Astrocyte (in vitro differentiated cells and primary cell): Measurements from ENCODE around the gene BCL2L1. TPM values are rescaled to one million over a fixed set of nuclear protein-coding genes. Genes with fewer than 3 reads are reported as not detected.
"Not testable (repeated sequence)": the region's sequence is repeated elsewhere in the genome, so short reads cannot be mapped to it uniquely, and the experiment has no call there.

Experiments
- DNase-seq: peaks from one replicate; pipeline ENCODE4 v3.0.0-alpha.2; 2010; ENCODE audit warnings: low read depth
- FAIRE-seq: peaks from 2 replicates; lab custom pipeline; 2011; peaks lifted over from hg19 to GRCh38; lab: Jason Lieb, UNC
- H2AFZ ChIP-seq: 2 replicates; pipeline ENCODE4 v1.6.0; 2012; ENCODE audit warnings: low read depth, low read length, inconsistent platforms
- H3K27ac ChIP-seq: 2 replicates; pipeline ENCODE4 v1.5.1; 2011; ENCODE audit warnings: low read depth, low read length, inconsistent platforms
- H3K27me3 ChIP-seq: 2 replicates; pipeline ENCODE4 v1.6.0; 2011; ENCODE audit warnings: low read length, inconsistent platforms; ENCODE audit not compliant: insufficient read depth
- H3K36me3 ChIP-seq: 2 replicates; pipeline ENCODE4 v1.5.1; 2011; ENCODE audit warnings: low read length, inconsistent platforms; ENCODE audit not compliant: insufficient read depth
- H3K4me1 ChIP-seq: 2 replicates; pipeline ENCODE4 v1.5.1; 2011; ENCODE audit warnings: low read length, inconsistent platforms; ENCODE audit not compliant: insufficient read depth
- H3K4me2 ChIP-seq: 2 replicates; pipeline ENCODE4 v1.6.0; 2012; ENCODE audit warnings: low read length, inconsistent platforms
- H3K4me3 ChIP-seq: 2 replicates; pipeline ENCODE4 v1.5.1; 2011; ENCODE audit warnings: low read depth, mild to moderate bottlenecking, low read length, inconsistent platforms; ENCODE audit not compliant: insufficient read depth
- H3K79me2 ChIP-seq: 2 replicates; pipeline ENCODE4 v1.6.0; 2012; ENCODE audit warnings: mild to moderate bottlenecking, low read length, inconsistent platforms; ENCODE audit not compliant: insufficient read depth
- H3K9ac ChIP-seq: 2 replicates; pipeline ENCODE4 v1.6.0; 2012; ENCODE audit warnings: mild to moderate bottlenecking, low read length, inconsistent platforms
- H3K9me3 ChIP-seq: 2 replicates; pipeline ENCODE4 v1.5.1; 2012; ENCODE audit warnings: low read depth, mild to moderate bottlenecking, low read length, inconsistent platforms; ENCODE audit not compliant: insufficient read depth
- H4K20me1 ChIP-seq: 2 replicates; pipeline ENCODE4 v1.6.0; 2012; ENCODE audit warnings: low read length, inconsistent platforms; ENCODE audit not compliant: insufficient read depth
- H3K27ac Mint-ChIP-seq: one replicate; pipeline ENCODE4 v1.8.0; 2021; ENCODE audit warnings: mild to moderate bottlenecking, mixed read lengths; ENCODE audit not compliant: unreplicated experiment
- H3K27me3 Mint-ChIP-seq: one replicate; pipeline ENCODE4 v1.8.0; 2021; ENCODE audit warnings: low read depth, mixed read lengths; ENCODE audit not compliant: unreplicated experiment
- H3K36me3 Mint-ChIP-seq: one replicate; pipeline ENCODE4 v1.8.0; 2021; ENCODE audit warnings: low read depth, mixed read lengths; ENCODE audit not compliant: unreplicated experiment
- H3K4me1 Mint-ChIP-seq: one replicate; pipeline ENCODE4 v1.8.0; 2021; ENCODE audit warnings: low read depth, mixed read lengths; ENCODE audit not compliant: unreplicated experiment
- H3K4me3 Mint-ChIP-seq: one replicate; pipeline ENCODE4 v1.8.0; 2021; ENCODE audit warnings: mild to moderate bottlenecking, moderate library complexity, mixed read lengths; ENCODE audit not compliant: unreplicated experiment
- H3K9me3 Mint-ChIP-seq: one replicate; pipeline ENCODE4 v1.8.0; 2021; ENCODE audit warnings: mild to moderate bottlenecking, mixed read lengths; ENCODE audit not compliant: unreplicated experiment
- EZH2 ChIP-seq: IDR thresholded peaks from 2 replicates; pipeline ENCODE4 v1.6.1; 2012; ENCODE audit warnings: mild to moderate bottlenecking, low read length, inconsistent platforms; ENCODE audit not compliant: insufficient read depth
- total RNA-seq: library from RNA; stranded (reverse); gene quantifications from 2 replicates; pipeline ENCODE4 v1.2.1, GENCODE V29; 2021
- TF ChIP-seq, protein P1 (sequence below): IDR thresholded peaks from 2 replicates; pipeline ENCODE4 v1.5.1; 2011; ENCODE audit warnings: low read depth, mild to moderate bottlenecking, inconsistent platforms, low read length, moderate library complexity; ENCODE audit not compliant: insufficient read depth

The BCL2L1 gene
- total RNA-seq, 1 donor from 2014 or later: 149 TPM

DNA sequence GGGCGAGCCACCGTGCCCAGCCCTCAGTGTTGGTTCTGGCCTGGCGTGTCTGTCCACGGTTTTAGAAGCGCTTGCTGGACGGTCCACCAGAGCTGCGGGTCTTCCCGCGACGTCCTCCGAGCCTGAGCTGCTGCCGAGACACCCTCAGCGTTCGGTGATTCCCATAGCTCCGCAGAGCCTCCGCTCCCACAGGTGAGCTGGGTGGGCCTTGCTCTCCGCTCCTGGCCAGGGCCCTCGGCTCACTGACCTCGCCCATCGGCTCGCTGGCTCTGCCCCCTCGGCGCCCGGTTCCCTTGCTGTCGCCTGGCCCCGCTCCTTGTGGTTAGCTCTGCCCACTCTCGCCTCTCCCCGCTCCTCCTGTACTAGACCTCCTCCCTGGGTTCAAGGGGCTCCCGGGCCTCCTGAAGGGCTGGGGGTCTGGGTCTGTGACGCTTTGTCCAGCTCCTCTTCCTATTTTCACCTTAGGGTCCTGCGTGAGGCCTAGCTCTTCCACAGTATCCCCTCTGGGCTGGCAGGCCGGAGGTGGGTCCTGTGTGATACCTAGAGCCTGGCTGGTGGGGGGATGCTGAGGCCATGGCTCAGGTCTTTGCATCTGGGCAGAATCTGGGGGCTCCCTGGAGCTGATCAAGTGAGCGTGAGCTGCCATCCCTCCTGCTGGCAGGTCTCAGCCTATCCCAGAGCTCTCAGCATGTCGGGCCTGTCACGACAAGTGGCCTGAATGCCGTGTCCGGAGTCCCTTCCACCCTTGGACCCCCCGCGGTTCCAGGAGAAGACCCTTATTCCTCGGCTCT lies 89.9 kb downstream of the BCL2L1 start:
- Mint-ChIP-seq H3K27me3 (peaks cover 4% of the 10 kb centered on the region), H3K27ac (no peak overlapping the region), H3K4me3 (no peak overlapping the region), H3K36me3 (no peaks in the 10 kb centered on the region), H3K9me3 (peaks cover 3% of the 10 kb centered on the region), H3K4me1 (no peaks in the 10 kb centered on the region)
- no peaks in the 10 kb centered on the region for H3K79me2 ChIP-seq
- no peak overlapping the region for H2AFZ ChIP-seq
- no peaks in the 10 kb centered on the region for H4K20me1 ChIP-seq
- H3K27me3 ChIP-seq: no peaks in the 10 kb centered on the region
- DNase-seq (no peak), FAIRE-seq (no peak)
- TF ChIP-seq, protein P1, sequence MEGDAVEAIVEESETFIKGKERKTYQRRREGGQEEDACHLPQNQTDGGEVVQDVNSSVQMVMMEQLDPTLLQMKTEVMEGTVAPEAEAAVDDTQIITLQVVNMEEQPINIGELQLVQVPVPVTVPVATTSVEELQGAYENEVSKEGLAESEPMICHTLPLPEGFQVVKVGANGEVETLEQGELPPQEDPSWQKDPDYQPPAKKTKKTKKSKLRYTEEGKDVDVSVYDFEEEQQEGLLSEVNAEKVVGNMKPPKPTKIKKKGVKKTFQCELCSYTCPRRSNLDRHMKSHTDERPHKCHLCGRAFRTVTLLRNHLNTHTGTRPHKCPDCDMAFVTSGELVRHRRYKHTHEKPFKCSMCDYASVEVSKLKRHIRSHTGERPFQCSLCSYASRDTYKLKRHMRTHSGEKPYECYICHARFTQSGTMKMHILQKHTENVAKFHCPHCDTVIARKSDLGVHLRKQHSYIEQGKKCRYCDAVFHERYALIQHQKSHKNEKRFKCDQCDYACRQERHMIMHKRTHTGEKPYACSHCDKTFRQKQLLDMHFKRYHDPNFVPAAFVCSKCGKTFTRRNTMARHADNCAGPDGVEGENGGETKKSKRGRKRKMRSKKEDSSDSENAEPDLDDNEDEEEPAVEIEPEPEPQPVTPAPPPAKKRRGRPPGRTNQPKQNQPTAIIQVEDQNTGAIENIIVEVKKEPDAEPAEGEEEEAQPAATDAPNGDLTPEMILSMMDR: no peak
- no peak for TF ChIP-seq EZH2
- H3K36me3 ChIP-seq: no peaks in the 10 kb centered on the region
- H3K4me3 ChIP-seq: no peak overlapping the region
- H3K27ac ChIP-seq: no peak overlapping the region
- no peak overlapping the region for H3K4me2 ChIP-seq
- H3K9me3 ChIP-seq: no peaks in the 10 kb centered on the region
- no peaks in the 10 kb centered on the region for H3K4me1 ChIP-seq
- no peak overlapping the region for H3K9ac ChIP-seq

DNA sequence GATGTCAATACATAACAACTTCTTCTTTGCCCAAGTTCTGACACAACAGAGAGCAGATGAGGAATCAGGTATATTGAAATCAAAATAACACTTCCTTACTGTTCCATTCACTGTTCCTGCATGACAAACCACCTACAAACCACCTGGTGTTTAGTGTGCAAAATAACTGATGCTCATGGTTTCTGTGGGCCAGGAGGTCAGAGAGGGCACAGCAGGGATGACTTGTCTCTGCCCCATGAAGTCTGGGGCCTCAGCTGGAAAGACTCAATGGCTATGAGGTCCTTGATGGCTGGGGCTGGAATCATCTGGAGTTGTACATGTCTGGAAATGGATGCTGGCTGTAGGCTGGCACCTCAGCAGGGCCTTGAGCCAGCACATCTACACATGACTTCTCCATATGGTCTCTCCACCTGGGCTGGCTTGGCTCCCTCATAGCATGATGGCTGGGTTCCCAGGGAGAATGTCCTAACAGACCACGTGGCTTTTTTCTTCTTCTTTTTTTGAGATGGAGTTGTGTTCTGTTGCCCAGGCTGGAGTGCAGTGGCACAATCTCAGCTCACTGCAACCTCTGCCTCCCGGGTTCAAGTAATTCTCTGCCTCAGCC lies 92.4 kb downstream of the BCL2L1 start:
- no peak overlapping the region for H3K4me3 ChIP-seq
- no peaks in the 10 kb centered on the region for H3K36me3 ChIP-seq
- no peak overlapping the region for H3K9ac ChIP-seq
- TF ChIP-seq EZH2: no peak
- TF ChIP-seq, protein P1: no peak
- no peaks in the 10 kb centered on the region for H4K20me1 ChIP-seq
- FAIRE-seq: no peak
- H3K4me1 Mint-ChIP-seq: no peaks in the 10 kb centered on the region
- H3K9me3 ChIP-seq: no peaks in the 10 kb centered on the region
- H3K4me3 Mint-ChIP-seq: no peak overlapping the region
- no peaks in the 10 kb centered on the region for H3K79me2 ChIP-seq
- H3K27ac Mint-ChIP-seq: no peak overlapping the region
- H3K27me3 Mint-ChIP-seq: peaks cover 4% of the 10 kb centered on the region
- no peak overlapping the region for H2AFZ ChIP-seq
- H3K4me1 ChIP-seq: no peaks in the 10 kb centered on the region
- no peak overlapping the region for H3K4me2 ChIP-seq
- no peak for DNase-seq
- no peaks in the 10 kb centered on the region for H3K36me3 Mint-ChIP-seq
- H3K9me3 Mint-ChIP-seq: peaks cover 3% of the 10 kb centered on the region
- H3K27ac ChIP-seq: no peak overlapping the region
- no peaks in the 10 kb centered on the region for H3K27me3 ChIP-seq

DNA sequence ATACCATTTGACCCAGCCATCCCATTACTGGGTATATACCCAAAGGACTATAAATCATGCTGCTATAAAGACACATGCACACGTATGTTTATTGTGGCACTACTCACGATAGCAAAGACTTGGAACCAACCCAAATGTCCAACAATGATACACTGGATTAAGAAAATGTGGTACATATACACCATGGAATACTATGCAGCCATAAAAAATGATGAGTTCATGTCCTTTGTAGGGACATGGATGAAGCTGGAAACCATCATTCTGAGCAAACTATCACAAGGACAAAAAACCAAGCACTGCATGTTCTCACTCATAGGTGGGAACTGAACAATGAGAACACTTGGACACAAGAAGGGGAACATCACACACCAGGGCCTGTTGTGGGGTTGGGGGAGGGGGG lies 94.6 kb downstream of the BCL2L1 start:
- FAIRE-seq, DNase-seq, H3K27me3 Mint-ChIP-seq, H3K4me3 Mint-ChIP-seq, H3K79me2 ChIP-seq, H3K4me3 ChIP-seq, H3K36me3 Mint-ChIP-seq, H2AFZ ChIP-seq, H3K4me1 ChIP-seq, H3K27ac ChIP-seq, H3K9me3 Mint-ChIP-seq, H3K4me2 ChIP-seq, H3K9ac ChIP-seq, H3K27ac Mint-ChIP-seq, H3K9me3 ChIP-seq, H4K20me1 ChIP-seq, H3K27me3 ChIP-seq, H3K4me1 Mint-ChIP-seq, H3K36me3 ChIP-seq: not testable (repeated sequence)

DNA sequence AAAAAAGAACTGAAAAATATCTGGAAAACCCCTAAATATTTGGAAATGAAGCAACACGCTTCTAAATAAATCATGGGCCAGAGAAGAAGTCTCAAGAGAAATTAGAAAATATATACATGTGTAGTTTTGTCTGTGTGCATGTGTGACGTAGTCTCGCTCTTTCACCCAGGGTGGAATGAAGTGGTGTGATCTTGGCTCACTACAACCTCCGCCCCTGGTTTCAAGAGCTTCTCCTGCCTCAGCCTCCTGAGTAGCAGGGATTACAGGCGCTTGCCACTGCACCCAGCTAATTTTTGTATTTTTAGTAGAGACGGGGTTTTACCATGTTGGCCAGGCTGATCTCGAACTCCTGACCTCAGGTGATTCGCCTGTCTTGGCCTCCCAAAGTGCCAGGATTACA lies 96.1 kb downstream of the BCL2L1 start:
- H3K4me3 Mint-ChIP-seq, H3K9me3 ChIP-seq, H3K27me3 Mint-ChIP-seq, FAIRE-seq, H3K27ac Mint-ChIP-seq, H3K4me1 ChIP-seq, H3K4me1 Mint-ChIP-seq, H3K36me3 ChIP-seq, H3K27me3 ChIP-seq, H3K79me2 ChIP-seq, H2AFZ ChIP-seq, H3K36me3 Mint-ChIP-seq, H3K4me2 ChIP-seq, H3K4me3 ChIP-seq, DNase-seq, H4K20me1 ChIP-seq, H3K27ac ChIP-seq, H3K9ac ChIP-seq, H3K9me3 Mint-ChIP-seq: not testable (repeated sequence)
